Ascending aorta (tissue), 2 donors: ENCODE data around the gene HECTD4. TPM values are rescaled to one million over a fixed set of nuclear protein-coding genes. Genes with fewer than 3 reads are reported as not detected.
"Not testable (repeated sequence)": the region's sequence is repeated elsewhere in the genome, so short reads cannot be mapped to it uniquely, and the experiment has no call there.

ENCODE experiments used
- DNase-seq, 2 donors: peaks; one replicate each; pipeline ENCODE4 v3.0.0-alpha.2; 2019; ENCODE audit warnings: low spot score in 2 of 2
- H3K27ac ChIP-seq, 2 donors: fragments of 200-600 bp; sonication (generic); one replicate each; pipeline ENCODE4 v1.5.1; 2016 to 2017; ENCODE audit warnings: mild to moderate bottlenecking in 1 of 2
- H3K27me3 ChIP-seq: fragments of 200-600 bp; sonication (generic); one replicate; pipeline ENCODE4 v1.5.1; 2017
- H3K36me3 ChIP-seq, 2 donors: fragments of 200-600 bp; sonication (generic); one replicate each; pipeline ENCODE4 v1.5.1; 2016
- H3K4me1 ChIP-seq, 2 donors: fragments of 200-600 bp; sonication (generic); one replicate each; pipeline ENCODE4 v1.5.1; 2016 to 2017; ENCODE audit warnings: mild to moderate bottlenecking in 1 of 2
- H3K4me3 ChIP-seq, 2 donors: fragments of 200-600 bp; sonication (generic); one replicate each; pipeline ENCODE4 v1.5.1; 2016 to 2017; ENCODE audit warnings: mild to moderate bottlenecking in 1 of 2
- H3K9me3 ChIP-seq, 2 donors: fragments of 200-600 bp; sonication (generic); one replicate each; pipeline ENCODE4 v1.5.1; 2016
- intact Hi-C: fragments of 100-400 bp; cut with DNase I; formaldehyde crosslinking; loops from one replicate; pipeline ENCODE4 v1.15.1; 2023
- total RNA-seq: library from RNA; depleted of rRNA; stranded (reverse); fragments of >200 nt; gene quantifications from one replicate; pipeline ENCODE4 v1.1.0, GENCODE V29; 2016
- TF ChIP-seq, protein P1 (sequence below), 3 experiments: fragments of 200-600 bp in 2 of 3; fragments of 450-650 bp in 1 of 3; sonication (generic) in 2 of 3; IDR thresholded peaks; one replicate each; pipeline ENCODE4 v1.5.1; 2016 to 2019; ENCODE audit warnings: antibody characterized with exemption in 3 of 3, mild to moderate bottlenecking in 1 of 3, moderate library complexity in 1 of 3

The HECTD4 gene
- total RNA-seq, 1 donor from 2014 or later, result 23.7 TPM

- no peak overlapping the region for H3K4me3 ChIP-seq
- H3K36me3 ChIP-seq, result no peaks in the 10 kb centered on the region
- peak in 1 of 2 donors; percentile 41 for DNase-seq
- no peaks in the 10 kb centered on the region for H3K27me3 ChIP-seq
- H3K4me1 ChIP-seq, result peaks cover 0 to 28% of the 10 kb centered on the region in 2 donors
- TF ChIP-seq, protein P1, sequence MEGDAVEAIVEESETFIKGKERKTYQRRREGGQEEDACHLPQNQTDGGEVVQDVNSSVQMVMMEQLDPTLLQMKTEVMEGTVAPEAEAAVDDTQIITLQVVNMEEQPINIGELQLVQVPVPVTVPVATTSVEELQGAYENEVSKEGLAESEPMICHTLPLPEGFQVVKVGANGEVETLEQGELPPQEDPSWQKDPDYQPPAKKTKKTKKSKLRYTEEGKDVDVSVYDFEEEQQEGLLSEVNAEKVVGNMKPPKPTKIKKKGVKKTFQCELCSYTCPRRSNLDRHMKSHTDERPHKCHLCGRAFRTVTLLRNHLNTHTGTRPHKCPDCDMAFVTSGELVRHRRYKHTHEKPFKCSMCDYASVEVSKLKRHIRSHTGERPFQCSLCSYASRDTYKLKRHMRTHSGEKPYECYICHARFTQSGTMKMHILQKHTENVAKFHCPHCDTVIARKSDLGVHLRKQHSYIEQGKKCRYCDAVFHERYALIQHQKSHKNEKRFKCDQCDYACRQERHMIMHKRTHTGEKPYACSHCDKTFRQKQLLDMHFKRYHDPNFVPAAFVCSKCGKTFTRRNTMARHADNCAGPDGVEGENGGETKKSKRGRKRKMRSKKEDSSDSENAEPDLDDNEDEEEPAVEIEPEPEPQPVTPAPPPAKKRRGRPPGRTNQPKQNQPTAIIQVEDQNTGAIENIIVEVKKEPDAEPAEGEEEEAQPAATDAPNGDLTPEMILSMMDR (IDR thresholded peaks at IDR 0.05), result no peak
- no peaks in the 10 kb centered on the region for H3K9me3 ChIP-seq
- intact Hi-C loops, result no loop called here
- H3K27ac ChIP-seq, result peak overlapping the region in 1 of 2 donors; percentile 49
These were observed 264.5 kb downstream of the HECTD4 start for GRCh38 chr12:112117685-112118084.

DNA sequence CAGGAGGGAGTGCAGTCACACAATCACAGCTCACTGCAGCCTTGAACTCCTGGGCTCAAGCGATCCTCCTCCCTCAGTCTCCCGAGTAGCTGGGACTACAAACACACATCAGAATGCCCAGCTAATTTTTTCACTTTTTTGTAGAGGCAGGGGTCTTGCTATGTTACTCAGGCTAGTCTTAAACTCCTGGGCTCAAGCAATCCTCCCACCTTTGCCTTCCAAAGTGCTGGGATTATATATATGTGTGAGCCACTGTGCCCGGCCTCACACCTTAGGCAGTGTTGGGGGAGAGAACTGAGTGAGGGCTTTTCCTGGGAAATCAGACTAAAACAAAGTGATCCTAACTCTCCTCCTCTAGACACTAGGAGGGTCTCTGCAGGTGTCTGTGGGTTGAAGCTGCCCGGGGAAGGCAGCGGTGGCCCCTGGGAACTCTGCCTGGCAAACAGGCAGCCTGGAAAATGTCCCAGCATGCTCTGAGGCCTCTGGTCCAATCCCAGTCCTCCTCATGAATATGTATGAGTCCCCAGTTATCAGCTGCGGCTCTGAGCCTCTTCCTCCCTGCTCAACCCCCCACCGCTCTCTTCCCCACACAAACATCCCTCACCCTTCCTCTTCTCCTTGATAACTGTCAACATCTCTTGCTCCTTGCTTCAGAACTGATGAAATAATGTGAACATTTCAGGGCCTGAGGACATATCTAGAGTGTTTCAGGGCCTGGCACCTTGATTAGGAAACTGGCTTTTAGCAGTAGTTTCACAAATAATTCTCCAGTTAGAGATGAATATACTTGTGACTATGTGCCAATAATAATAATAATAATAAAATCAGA lies 265.8 kb downstream of the HECTD4 start:
- H3K36me3 ChIP-seq, result no peaks in the 10 kb centered on the region
- intact Hi-C loops, result no loop called here
- H3K4me3 ChIP-seq, result peak overlapping the region in 1 of 2 donors; percentile 1
- H3K27me3 ChIP-seq, result no peaks in the 10 kb centered on the region
- TF ChIP-seq, protein P1 (IDR thresholded peaks at IDR 0.05), result no peak
- peak overlapping the region; percentile 49 to 68 for H3K27ac ChIP-seq
- peak in 1 of 2 donors; percentile 73 for DNase-seq
- no peaks in the 10 kb centered on the region for H3K9me3 ChIP-seq
- peaks cover 0 to 18% of the 10 kb centered on the region in 2 donors for H3K4me1 ChIP-seq

- no peaks in the 10 kb centered on the region for H3K27me3 ChIP-seq
- peak in 1 of 2 donors; percentile 22 for DNase-seq
- TF ChIP-seq, protein P1 (IDR thresholded peaks at IDR 0.05), result no peak
- no peaks in the 10 kb centered on the region for H3K9me3 ChIP-seq
- no peaks in the 10 kb centered on the region for H3K36me3 ChIP-seq
- intact Hi-C loops, result no loop called here
- peaks cover 0 to 15% of the 10 kb centered on the region in 2 donors for H3K4me1 ChIP-seq
- no peak overlapping the region for H3K4me3 ChIP-seq
- H3K27ac ChIP-seq, result no peak overlapping the region
These were observed 266.8 kb downstream of the HECTD4 start for GRCh38 chr12:112115259-112116045.

GRCh38 chr12:112112409-112113133 lies 269.7 kb downstream of the HECTD4 start:
- TF ChIP-seq, protein P1 (IDR thresholded peaks at IDR 0.05), result no peak
- Histone ChIP-seq H3K4me3 (no peak overlapping the region), H3K36me3 (no peaks in the 10 kb centered on the region), H3K9me3 (no peaks in the 10 kb centered on the region), H3K4me1 (peaks cover 0 to 18% of the 10 kb centered on the region in 2 donors), H3K27me3 (no peaks in the 10 kb centered on the region), H3K27ac (no peak overlapping the region)
- intact Hi-C loops, result no loop called here
- DNase-seq, result peak in 1 of 2 donors; percentile 39

DNA sequence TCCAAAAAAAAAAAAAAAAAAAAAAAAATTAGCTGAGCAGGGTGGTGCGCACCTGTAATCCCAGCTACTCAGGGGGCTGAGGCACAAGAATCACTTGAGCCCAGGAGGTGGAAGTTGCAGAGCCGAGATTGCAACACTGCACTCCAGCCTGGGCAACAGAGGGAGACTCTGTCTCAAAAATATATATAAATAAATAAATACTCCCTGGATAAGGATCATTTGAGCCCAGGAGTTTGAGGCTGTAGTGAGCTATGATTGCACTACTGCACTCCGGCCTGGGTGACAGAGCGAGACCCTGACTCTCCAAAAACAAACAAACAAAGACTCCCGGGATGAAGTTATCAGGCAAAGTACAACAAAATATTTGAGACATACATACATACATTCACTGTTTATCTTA lies 270.3 kb downstream of the HECTD4 start:
- intact Hi-C loops, result no loop called here

GRCh38 chr12:112110787-112111662 lies 271.2 kb downstream of the HECTD4 start:
- H3K27ac ChIP-seq, result peak overlapping the region in 1 of 2 donors; percentile 98
- H3K9me3 ChIP-seq, result not testable (repeated sequence)
- DNase-seq, result peak in 1 of 2 donors; percentile 34

More for the DNA sequence above, 270.3 kb downstream of the HECTD4 start:
- Histone ChIP-seq H3K36me3 (no peaks in the 10 kb centered on the region), H3K9me3 (no peaks in the 10 kb centered on the region), H3K27me3 (no peaks in the 10 kb centered on the region), H3K4me3 (no peak overlapping the region), H3K4me1 (peaks cover 0 to 19% of the 10 kb centered on the region in 2 donors), H3K27ac (no peak overlapping the region)
- peak in 1 of 2 donors; percentile 22 for DNase-seq
- TF ChIP-seq, protein P1 (IDR thresholded peaks at IDR 0.05), result no peak

More at GRCh38 chr12:112110787-112111662, 271.2 kb downstream of the HECTD4 start:
- H3K4me3 ChIP-seq, intact Hi-C loops, H3K27me3 ChIP-seq, H3K36me3 ChIP-seq: not testable (repeated sequence)
- peaks cover 0 to 12% of the 10 kb centered on the region in 2 donors for H3K4me1 ChIP-seq
